CD4-positive, alpha-beta T cell treated with Interleukin-15 for 4 hours (primary cell): Measurements from ENCODE around the gene TRIM17.
A peak's percentile ranks its signal among the peaks of the same experiment; 100 is the strongest.

Source experiments
- DNase-seq: peaks from one replicate; pipeline ENCODE4 v3.0.0-alpha.2; 2020; ENCODE audit warnings: low spot score

Gene TRIM17

DNA sequence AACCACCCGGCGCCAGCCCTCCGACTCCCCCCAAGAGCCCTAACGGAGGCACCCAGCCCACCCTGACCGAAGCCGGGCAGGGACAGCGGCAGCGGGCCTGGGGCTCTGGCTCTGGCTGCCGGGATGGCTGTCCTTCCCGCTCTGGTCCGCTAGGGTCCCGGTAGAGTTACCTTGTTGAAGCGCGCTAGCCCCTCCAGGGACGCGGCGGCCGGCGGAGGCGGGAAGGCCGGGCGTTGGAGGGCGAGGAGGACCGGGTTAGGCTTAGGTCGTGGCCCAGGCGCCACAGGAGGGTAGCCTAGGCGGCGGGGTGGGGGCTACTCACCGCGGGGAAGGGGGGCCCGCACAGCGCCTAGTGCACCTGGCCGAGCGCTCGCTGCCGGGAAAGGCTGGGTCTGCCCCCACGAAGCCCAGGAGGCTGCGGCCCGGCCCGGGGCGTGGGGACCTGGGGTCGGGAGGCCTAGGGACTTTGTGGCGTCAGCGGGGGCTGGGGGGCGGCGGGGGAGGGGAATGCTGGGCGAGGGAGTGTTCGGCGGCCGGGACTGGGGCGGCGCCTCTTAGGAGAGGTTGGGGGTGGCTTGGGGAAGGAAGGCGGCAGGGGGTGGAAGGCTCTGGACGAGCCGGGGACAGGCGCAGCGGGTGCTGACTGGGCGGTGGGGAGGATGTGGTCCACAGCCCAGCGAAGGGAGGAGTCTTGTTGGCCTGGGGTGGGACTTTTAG is at the start of gene TRIM17:
Gene TRIM17, minus strand, starts transcription at position 645 of the 717 bp plus-strand sequence. CDS start 1,789 bp downstream, outside the sequence.
- DNase-seq, result peak; percentile 20

DNA sequence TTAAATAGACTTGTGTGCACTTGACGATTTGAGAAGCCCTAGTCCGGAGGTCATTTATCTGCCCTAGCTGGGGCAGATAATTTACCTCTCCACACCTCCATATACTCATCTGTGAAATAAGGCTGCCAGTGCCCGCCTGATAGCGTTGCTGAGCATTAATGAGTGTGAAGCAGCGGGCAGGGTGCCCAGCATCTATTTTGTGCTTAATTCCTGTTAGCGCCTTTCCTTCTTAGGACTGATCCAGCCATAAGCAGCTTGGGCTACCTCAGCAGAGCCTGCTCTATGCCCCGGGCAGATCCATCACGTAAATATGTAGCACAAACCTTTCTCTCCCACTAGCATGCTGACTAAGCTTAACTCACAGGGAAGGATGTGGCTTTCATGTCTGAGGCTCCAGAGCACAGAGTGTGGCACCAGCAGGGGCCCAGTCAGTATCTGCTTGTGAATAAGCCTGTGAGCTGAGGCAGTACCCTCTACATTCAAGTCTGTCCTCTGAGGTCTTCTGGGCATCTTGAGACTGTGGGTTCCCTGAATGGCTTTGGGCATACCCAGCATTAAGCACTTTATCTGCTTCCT is 49.0 kb upstream of the TRIM17 start:
- DNase-seq, result peak; percentile 36

- DNase-seq, result no peak
Measured at GRCh38 chr1:228465141-228465540, 48.5 kb upstream of the TRIM17 start.

DNA sequence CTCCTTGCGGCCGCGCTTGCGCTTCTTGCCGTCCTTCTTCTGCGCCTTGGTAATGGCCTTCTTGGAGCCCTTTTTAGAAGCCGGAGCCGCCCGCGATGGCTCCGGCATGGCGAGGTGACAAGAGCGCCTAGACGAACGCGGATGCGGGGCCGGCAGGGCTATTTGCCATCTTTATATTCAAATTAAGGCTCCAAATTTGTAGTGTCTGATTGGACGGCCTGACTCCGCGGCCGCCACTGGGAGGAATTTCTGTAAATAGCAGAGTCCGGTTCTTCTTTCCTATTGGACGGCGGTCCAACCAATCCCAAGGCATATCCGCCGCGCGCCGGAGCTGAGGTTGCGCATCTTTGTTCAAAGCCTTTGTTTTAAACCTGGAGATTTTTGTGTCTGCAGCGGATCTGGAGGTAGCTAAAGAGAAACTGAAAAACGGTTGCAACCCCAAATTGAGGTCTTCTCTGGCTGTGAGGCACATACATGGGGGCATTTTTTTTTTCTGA is 47.9 kb upstream of the TRIM17 start:
- peak; percentile 92 for DNase-seq

DNA sequence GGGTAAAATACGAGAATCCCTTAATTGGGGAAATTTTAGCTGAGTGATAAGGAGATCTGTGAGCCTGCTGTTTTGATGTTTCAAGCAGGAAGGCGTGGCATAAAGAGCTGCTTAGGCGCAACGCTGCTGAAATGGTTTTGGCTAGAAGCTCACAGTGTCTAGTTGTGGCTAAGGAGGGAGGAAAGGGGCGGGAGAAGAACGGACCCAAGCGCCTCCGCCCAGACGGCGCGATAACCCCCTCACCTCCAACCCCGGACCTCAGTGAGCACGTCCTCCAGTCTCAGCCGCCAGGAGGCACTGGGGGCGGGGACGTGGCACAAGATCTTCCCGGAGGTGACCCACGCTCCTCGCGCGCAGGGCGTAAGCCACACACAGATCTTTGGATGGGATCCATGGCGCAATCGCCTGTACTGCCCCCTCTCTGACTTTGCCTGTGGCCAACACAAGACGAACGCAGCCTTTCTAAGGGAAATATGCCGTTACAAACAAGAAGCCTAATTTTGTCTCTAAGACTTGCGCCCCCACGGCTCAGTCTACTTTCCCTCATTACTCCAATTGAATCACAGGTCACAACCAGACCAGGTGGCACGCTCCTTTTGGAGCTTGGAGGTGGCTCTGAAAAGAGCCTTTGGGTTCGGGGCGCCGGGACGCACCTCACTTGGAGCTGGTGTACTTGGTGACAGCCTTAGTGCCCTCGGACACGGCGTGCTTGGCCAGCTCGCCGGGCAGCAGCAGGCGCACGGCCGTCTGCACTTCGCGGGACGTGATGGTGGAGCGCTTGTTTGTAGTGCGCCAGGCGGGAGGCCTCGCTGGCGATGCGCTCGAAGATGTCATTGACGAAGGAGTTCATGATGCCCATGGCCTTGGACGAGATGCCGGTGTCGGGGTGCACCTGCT is 47.1 kb upstream of the TRIM17 start:
- DNase-seq, result peak; percentile 44

DNA sequence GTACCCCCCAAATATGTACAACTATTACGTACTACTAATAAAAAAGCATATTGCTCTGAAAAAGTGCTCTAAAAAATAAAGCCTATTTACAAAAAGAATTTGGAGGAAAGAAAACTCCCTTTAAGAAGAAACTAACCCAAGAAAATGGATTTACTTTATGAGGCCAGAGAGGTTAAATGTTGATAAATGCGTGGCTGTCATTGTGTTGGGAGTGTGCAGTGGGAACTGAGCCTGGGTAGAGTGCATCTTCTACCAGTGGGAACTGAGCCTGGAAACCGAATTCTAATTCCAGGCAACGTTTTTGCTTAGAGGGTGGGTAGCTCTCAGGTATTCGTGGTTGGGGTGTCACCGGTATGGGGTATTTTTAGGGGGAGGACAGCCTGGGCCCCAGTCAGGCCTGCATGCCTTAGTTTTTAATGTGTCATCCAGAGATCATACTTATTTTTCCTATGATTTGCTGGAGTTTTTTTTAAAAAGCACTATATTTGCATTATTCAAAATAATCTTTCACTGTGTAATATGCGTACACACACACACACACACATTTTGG is 46.4 kb upstream of the TRIM17 start:
- DNase-seq, result no peak

DNA sequence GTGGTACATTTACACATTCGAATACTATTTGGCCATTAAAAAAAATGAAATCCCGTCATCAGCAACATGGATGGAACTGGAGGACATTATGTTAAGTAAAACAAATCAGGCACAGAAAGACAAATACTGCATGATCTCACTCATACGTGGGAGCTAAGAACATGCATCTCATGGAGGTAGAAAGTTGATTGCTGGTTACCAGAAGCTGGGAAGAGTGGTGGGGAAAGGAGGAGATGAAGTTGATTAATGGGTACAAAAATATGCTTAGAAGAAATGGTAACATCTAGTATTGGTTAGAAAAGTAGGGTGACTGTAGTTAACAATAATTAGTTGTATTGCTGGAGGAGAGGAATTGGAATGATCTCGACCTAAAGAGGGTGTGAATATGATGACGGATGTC is 45.9 kb upstream of the TRIM17 start:
- no peak for DNase-seq

DNA sequence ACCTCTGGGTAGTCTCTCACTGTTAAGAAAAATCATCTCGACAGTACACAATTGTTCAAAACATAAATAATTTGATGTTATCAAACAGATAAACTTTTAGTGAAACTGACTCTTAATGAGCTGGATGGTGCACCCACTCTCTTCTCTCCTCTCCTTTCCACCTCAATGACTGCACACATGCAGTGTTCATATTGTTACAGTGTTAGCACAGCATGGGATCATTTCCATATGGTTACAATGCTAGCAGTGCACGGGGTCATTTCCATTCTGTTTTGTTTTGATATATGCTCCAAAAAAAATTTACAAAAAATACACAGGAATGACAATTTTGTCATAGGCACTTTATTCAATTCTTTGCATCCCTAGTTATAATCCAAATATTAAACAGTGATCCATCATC is 44.2 kb upstream of the TRIM17 start:
- DNase-seq, result no peak

DNA sequence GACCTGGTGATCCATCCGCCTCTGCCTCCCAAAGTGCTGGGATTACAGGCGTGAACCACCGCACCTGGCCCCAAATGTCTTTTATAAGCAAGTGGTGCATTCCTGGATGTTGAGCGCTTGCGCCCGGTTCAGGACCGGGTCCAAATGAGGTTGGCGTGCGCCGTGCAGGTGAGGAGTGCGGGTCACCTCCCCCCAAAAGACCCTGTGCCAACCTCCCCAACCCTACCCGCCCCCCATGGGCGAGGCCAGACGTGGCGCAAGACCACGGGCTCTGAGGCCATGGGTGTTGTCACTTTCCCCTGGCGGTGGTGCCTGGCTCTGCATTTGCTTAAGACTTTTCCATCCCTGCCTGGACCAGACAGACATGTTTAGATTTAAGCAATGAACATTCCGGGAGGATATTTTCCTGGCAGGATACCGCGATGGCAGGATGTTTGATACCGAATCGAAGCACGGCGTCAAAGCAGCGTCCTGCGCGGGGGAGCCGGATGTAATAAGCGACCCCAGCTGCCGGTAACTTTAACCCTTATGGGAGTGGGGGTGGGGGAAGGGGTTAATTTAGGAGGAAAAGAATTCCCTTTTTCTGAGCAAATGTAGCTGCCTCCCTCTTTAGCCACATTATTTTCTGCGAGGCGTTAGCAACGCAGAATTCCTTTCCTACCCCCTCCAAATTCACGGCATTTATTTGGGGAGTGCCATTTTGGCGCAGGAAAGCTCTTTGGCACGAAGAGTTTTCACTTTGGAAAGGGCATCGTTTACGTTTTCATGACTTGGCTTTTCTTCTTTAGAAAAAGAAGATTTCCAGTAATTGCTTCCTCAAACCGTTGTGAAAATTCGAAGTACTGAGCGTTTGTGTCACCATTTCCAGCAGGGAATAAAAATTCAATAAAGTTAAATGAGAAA is 42.7 kb upstream of the TRIM17 start:
- peak; percentile 51 for DNase-seq

DNA sequence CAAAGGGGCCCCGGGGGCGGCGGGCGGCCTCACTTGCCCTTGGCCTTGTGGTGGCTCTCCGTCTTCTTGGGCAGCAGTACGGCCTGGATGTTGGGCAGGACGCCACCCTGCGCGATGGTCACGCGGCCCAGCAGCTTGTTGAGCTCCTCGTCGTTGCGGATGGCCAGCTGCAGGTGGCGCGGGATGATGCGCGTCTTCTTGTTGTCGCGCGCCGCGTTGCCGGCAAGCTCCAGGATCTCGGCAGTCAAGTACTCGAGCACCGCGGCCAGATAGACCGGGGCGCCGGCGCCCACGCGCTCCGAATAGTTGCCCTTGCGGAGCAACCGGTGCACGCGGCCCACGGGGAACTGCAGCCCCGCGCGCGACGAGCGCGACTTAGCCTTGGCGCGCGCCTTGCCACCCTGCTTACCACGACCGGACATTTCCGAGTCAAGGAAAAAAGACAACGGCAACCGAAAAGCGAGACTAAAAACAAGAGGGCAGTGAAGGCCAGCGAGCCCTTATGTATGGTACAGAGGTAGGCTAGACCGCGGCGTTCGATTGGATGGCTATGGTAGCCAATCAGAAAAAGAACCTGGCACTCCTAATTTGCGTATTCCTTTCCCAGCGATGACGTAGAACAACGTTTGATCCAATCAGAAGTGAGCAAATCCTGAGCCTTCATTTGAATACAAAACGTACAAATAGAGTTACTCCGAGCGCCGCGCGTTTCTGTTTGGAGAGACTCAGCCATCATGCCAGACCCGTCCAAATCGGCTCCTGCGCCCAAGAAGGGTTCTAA is 40.9 kb upstream of the TRIM17 start:
- DNase-seq, result peak; percentile 96

- DNase-seq, result no peak
Measured at GRCh38 chr1:228457017-228457395, 40.3 kb upstream of the TRIM17 start.

DNA sequence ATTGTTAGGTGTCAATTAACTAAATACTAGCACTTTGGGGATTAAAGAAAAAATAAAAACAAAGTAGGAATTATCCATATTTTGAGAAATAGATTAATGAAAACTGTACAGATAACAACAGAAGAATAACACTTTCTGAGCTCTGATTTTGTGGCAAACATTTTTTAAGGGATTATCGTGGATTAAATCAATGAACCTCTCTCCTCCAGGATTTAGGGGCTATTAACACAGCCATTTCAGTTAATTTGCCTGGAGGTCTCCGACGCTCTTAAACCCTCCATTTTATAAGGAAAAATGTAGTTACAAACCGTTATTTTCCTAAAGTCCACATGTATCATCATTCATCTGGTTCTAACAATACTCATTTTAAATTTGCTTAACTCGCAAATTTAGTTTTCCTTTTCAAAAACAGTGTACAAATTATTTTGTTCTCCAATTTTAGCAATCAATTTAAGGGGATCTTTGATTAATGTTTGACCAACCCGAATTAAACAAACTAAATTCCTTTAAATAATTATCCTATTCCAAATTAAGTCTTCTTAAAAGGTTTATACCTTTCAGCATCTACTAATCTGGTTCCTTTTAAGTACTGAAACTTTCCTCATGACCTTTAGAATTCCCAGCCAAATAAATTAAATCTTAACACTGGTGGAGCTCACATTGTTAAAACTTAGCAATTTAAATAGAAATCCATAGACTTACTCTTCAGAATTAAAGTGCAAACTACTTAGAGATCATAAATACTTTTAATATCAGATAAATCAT is 39.8 kb upstream of the TRIM17 start:
- no peak for DNase-seq

GRCh38 chr1:228455715-228456114 is 39.1 kb upstream of the TRIM17 start:
- DNase-seq, result no peak

DNA sequence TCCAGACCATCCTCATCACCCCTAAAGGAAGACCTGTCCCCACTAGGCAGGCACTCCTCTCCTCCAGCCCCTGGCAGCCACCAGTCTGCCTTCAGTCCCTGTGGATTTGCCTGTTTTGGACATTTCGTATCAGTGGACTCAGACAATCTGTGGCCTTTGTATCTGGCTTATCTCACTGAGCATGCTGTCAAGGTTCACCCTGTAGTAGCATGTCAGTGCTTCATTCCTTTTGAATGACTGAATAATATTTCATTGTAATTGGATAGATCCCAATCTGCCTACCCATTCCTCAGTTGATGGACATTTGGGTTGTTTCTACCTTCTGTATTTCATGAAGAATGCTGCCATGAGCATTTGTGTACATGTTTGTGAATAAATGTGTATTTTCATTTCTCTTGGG is 37.6 kb upstream of the TRIM17 start:
- no peak for DNase-seq

DNA sequence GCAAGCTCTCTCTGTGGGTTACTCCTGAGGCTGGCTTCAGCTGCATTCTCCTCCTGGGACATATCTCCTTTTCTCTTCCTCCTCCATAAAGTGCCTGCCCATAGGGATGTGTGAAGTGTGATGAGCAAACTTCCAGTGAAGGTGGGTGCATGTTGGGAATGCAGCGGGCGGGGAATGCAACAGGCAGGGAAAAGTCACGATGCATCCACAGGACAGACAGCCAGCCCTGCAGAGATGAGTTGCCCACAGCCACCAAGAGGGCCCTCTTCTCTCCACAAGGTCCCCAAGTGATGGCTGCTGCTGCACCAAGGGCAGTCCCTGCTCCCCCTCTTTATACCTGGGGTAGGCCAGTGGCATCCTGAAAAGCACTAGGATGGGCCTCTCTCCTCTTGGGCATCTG is 37.0 kb upstream of the TRIM17 start:
- no peak for DNase-seq

DNA sequence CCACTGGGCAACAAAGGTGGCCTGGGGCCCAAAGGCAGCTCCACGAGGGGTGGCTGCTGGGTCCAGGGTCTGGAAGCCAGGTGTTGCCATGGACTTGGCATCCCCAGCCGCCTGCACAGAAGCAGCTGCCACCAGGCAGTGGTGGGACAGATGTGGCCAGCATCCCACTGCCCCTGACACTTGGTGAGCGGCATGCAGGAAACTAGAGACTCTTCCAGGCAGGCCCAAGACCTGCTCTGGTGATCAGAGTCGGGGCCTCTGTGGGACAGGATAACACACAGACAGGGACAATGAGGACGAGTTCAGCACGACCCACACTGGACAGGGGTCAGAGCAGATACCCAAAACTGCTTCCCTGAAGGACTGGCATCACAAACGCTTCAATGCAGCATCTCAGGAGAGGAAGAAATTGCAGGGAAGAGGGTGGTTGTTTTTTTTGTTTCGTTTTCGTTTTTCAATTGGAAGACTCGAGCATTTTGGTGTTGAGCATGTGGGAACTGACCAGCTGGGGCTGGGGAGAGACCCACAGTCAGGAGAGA is 36.4 kb upstream of the TRIM17 start:
- no peak for DNase-seq

GRCh38 chr1:228452194-228453021 is 35.7 kb upstream of the TRIM17 start:
- no peak for DNase-seq

DNA sequence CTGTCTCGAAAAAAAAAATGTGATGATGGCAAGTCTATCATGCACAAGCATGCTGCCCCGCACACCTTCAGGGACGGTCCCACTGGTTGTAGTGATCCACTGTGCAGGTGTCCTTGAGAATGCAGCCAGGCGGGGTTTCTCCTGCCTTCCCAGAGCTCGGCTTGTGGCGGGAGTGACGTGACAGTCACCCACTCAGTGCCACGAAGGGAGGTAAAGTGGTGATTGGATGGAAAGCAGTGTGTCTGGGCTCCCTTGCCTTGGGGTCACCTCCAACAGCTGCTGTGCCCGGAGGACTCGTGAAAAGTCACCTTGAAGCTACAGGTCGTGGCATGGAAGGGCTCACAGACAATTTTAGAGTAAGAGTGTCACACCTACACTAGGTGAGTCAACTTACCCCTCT is 33.5 kb upstream of the TRIM17 start:
- no peak for DNase-seq

DNA sequence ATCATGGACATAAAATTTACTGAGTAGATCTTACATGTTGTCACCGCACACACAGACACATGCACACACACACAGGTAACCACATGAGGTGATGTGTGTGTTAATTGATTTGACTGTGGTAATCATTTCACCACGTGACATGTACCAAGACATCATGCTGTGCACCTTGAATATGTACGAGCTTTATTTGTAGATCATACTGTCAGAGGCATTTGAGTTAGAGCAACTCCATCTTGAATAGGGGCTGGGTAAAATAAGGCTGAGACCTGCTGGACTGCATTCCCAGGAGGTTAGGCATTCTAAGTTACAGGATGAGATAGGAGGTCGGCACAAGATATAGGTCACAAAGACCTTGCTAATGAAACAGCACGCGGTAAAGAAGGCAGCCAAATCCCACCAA is 31.7 kb upstream of the TRIM17 start:
- no peak for DNase-seq
